ENCODE results near the gene MAP1LC3B. TPM values are rescaled to one million over a fixed set of nuclear protein-coding genes. Genes with fewer than 3 reads are reported as not detected.
"Not testable (repeated sequence)": the region's sequence is repeated elsewhere in the genome, so short reads cannot be mapped to it uniquely, and the experiment has no call there.

The MAP1LC3B gene
- total RNA-seq, 2 experiments from 2014 or later, result 55.3 to 58.1 TPM

- DNase-seq, result no peak
- Mint-ChIP-seq H3K4me1 (ENCODE audit: low read depth) (peaks cover 56% of the 10 kb centered on the region), H3K4me3 (peak overlapping the region; percentile 80), H3K36me3 (ENCODE audit: low read depth) (peaks cover 15% of the 10 kb centered on the region), H3K27ac (peak overlapping the region; percentile 92), H3K9me3 (no peaks in the 10 kb centered on the region), H3K27me3 (peaks cover 2% of the 10 kb centered on the region)
- ChIA-PET POLR2A (interaction anchor here (0.7 to 4.5 kb wide), 8 partner anchors 9 to 422 kb away, joined by 3 to 34 read pairs (median 3); partner anchors contain the start of genes C16orf95 and MAP1LC3B), CTCF (interaction anchor here (0.8 to 5.4 kb wide), 6 partner anchors 10 to 106 kb away, joined by 3 to 32 read pairs (median 4); partner anchors contain the start of gene C16orf95)
- TF ChIP-seq, protein P1, sequence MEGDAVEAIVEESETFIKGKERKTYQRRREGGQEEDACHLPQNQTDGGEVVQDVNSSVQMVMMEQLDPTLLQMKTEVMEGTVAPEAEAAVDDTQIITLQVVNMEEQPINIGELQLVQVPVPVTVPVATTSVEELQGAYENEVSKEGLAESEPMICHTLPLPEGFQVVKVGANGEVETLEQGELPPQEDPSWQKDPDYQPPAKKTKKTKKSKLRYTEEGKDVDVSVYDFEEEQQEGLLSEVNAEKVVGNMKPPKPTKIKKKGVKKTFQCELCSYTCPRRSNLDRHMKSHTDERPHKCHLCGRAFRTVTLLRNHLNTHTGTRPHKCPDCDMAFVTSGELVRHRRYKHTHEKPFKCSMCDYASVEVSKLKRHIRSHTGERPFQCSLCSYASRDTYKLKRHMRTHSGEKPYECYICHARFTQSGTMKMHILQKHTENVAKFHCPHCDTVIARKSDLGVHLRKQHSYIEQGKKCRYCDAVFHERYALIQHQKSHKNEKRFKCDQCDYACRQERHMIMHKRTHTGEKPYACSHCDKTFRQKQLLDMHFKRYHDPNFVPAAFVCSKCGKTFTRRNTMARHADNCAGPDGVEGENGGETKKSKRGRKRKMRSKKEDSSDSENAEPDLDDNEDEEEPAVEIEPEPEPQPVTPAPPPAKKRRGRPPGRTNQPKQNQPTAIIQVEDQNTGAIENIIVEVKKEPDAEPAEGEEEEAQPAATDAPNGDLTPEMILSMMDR (IDR thresholded peaks at IDR 0.05), result no peak
- intact Hi-C loops (cut with micrococcal nuclease), result no loop called here
- ATAC-seq, result peak; percentile 1
Measured at GRCh38 chr16:87384162-87384874, 7.8 kb upstream of the MAP1LC3B start.

DNA sequence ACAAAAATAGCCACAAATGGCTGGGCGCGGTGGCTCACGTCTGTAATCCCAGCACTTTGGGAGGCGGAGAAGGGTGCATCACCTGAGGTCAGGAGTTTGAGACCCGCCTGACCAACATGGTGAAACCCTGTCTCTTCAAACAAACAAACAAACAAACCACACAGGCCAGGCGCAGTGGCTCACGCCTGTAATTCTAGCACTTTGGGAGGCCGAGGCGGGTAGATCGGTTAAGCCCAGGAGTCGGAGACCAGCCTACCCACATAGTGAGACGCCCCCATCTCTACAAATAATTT, 7.3 kb upstream of the MAP1LC3B start:
- intact Hi-C loops (cut with micrococcal nuclease); H3K9me3 Mint-ChIP-seq; ATAC-seq; H3K27me3 Mint-ChIP-seq; DNase-seq: not testable (repeated sequence)
- H3K36me3 Mint-ChIP-seq (ENCODE audit: low read depth), result peaks cover 14% of the 10 kb centered on the region
- POLR2A ChIA-PET, result interaction anchor here (1.0 to 4.5 kb wide), 4 partner anchors 9 to 68 kb away, joined by 3 to 34 read pairs (median 18); partner anchors contain the start of genes C16orf95 and MAP1LC3B
- peak overlapping the region; percentile 80 for H3K4me3 Mint-ChIP-seq
- peaks cover 59% of the 10 kb centered on the region for H3K4me1 Mint-ChIP-seq (ENCODE audit: low read depth)
- H3K27ac Mint-ChIP-seq, result peak overlapping the region; percentile 77
- CTCF ChIA-PET, result interaction anchor here (5.4 kb wide), 1 partner anchor 10 kb away, joined by 32 read pairs; no protein-coding TSS in a partner anchor

- Mint-ChIP-seq H3K27me3 (peaks cover 2% of the 10 kb centered on the region), H3K4me3 (peak overlapping the region; percentile 49), H3K27ac (peak overlapping the region; percentile 97), H3K36me3 (ENCODE audit: low read depth) (peaks cover 6% of the 10 kb centered on the region), H3K9me3 (no peaks in the 10 kb centered on the region), H3K4me1 (ENCODE audit: low read depth) (peaks cover 39% of the 10 kb centered on the region)
- ATAC-seq (peak; percentile 68), DNase-seq (peak; percentile 94)
- CTCF ChIA-PET, result interaction anchor here (1.1 to 1.2 kb wide), 2 partner anchors 71 to 248 kb away, joined by 5 read pairs; partner anchors contain the start of gene C16orf95
- TF ChIP-seq, protein P1 (IDR thresholded peaks at IDR 0.05), result no peak
- intact Hi-C loops (cut with micrococcal nuclease), result no loop called here
- POLR2A ChIA-PET, result interaction anchor here (3.2 kb wide), 1 partner anchor 71 kb away, joined by 19 read pairs; the partner anchor contains the start of gene C16orf95
Measured at GRCh38 chr16:87387942-87388817, 4.0 kb upstream of the MAP1LC3B start.

DNA sequence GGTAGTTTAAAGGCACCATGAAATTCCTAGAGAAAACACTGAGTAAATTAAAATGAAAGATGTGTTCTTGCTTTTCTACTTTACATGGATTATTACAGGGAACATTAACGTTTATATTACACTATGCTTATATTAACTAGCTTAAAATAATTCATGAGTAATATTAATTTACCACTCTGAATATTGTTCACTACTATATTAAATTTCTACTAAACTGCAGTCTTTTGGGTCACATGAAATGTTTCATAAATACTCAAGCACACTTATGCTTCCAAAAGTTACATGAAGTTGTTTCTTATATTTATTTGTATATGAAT, 3.4 kb upstream of the MAP1LC3B start:
- intact Hi-C loops (cut with micrococcal nuclease), result no loop called here
- no peaks in the 10 kb centered on the region for H3K9me3 Mint-ChIP-seq
- ChIA-PET CTCF (interaction anchor here (1.1 kb wide), 1 partner anchor 247 kb away, joined by 5 read pairs; no protein-coding TSS in a partner anchor), POLR2A (interaction anchor here (3.2 kb wide), 1 partner anchor 71 kb away, joined by 19 read pairs; the partner anchor contains the start of gene C16orf95)
- no peak for ATAC-seq
- H3K4me1 Mint-ChIP-seq (ENCODE audit: low read depth), result peaks cover 45% of the 10 kb centered on the region
- peaks cover 2% of the 10 kb centered on the region for H3K27me3 Mint-ChIP-seq
- peaks cover 11% of the 10 kb centered on the region for H3K36me3 Mint-ChIP-seq (ENCODE audit: low read depth)
- peak overlapping the region; percentile 49 for H3K4me3 Mint-ChIP-seq
- DNase-seq, result no peak
- TF ChIP-seq, protein P1 (IDR thresholded peaks at IDR 0.05), result no peak
- peak overlapping the region; percentile 97 for H3K27ac Mint-ChIP-seq

DNA sequence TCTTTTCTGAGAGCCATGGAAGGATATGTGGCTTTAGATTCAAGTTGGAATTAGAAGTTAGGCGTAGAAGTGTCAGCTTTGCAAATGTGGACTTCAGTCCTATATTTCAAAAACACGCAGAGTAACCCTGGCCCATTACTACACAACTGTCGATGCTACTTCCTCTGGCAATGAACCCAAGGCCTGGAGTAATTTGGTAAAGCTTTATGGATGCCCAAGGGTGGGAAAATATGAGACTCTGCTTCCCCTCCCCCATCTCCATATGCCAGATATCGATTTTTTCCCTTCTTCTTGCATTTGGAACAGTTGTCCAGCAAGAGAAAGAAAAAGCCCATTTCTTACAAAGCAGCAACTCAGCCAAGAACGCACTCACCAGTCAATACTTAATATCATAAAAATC, 2.9 kb upstream of the MAP1LC3B start:
- Mint-ChIP-seq H3K9me3 (no peaks in the 10 kb centered on the region), H3K4me1 (ENCODE audit: low read depth) (peaks cover 48% of the 10 kb centered on the region), H3K27ac (peak overlapping the region; percentile 97), H3K27me3 (no peaks in the 10 kb centered on the region), H3K36me3 (ENCODE audit: low read depth) (peaks cover 9% of the 10 kb centered on the region), H3K4me3 (no peak overlapping the region)
- intact Hi-C loops (cut with micrococcal nuclease), result no loop called here
- TF ChIP-seq, protein P1 (IDR thresholded peaks at IDR 0.05), result no peak
- no peak for ATAC-seq
- ChIA-PET POLR2A (interaction anchor here (3.2 kb wide), 1 partner anchor 72 kb away, joined by 19 read pairs; the partner anchor contains the start of gene C16orf95), CTCF (no interaction called here)
- no peak for DNase-seq

DNA sequence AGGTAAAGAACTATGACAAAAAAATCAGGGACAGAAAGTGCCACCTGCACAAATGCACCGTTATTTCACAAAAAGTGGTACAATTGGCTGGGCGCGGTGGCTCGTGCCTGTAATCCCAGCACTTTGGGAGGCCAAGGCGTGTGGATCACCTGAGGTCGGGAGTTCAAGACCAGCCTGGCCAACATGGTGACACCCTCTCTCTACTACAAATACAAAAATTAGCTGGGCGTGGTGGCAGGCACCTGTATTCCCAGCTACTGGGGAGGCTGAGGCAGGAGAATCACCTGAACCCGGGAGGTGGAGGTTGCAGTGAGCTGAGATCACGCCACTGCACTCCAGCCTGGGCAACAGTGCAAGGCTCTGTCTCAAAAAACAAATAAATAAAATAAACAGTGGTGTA, 2.2 kb upstream of the MAP1LC3B start:
- peak overlapping the region; percentile 97 for H3K27ac Mint-ChIP-seq
- H3K27me3 Mint-ChIP-seq, ATAC-seq, H3K9me3 Mint-ChIP-seq, H3K4me3 Mint-ChIP-seq, CTCF ChIA-PET, DNase-seq: not testable (repeated sequence)
- intact Hi-C loops (cut with micrococcal nuclease), result loop anchor here (5.0 kb wide), 1 partner anchor 73 kb away; the partner anchor contains the start of gene C16orf95
- POLR2A ChIA-PET, result interaction anchor here (3.2 kb wide), 1 partner anchor 72 kb away, joined by 19 read pairs; the partner anchor contains the start of gene C16orf95
- peaks cover 51% of the 10 kb centered on the region for H3K4me1 Mint-ChIP-seq (ENCODE audit: low read depth)
- peaks cover 13% of the 10 kb centered on the region for H3K36me3 Mint-ChIP-seq (ENCODE audit: low read depth)

Measured in activated CD8-positive, alpha-beta T cell treated with anti-CD3 and anti-CD28 coated beads for 36 hours (primary cell).